GM21423 (cell line): Measurements from ENCODE around the gene MAGI1.

Experiments
- ATAC-seq: cut with Tn5 transposase; IDR thresholded peaks from one replicate; pipeline ENCODE4 v1.9.1; 2021; ENCODE audit warnings: mild to moderate bottlenecking, moderate library complexity; ENCODE audit not compliant: unreplicated experiment

The MAGI1 gene

DNA sequence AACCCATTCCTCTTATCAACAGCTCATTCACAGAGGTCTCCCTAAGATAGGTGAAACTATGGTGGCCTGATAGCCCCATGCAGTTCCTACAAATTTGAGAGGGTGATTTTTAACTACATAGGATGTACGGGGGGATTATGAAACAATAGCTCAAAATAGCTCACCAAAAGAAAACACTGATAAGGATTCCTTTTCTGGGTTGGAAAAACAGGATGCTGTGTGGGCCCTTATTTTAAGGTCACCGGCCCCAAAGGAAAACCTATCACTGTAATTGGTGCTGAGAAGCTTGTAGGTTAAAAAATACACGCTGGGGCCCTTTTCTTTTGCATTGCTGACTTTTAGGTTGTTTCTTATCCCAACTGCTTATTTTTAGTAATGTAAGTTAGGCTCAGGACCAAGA is 627.4 kb downstream of the MAGI1 start:
- ATAC-seq = no peak

DNA sequence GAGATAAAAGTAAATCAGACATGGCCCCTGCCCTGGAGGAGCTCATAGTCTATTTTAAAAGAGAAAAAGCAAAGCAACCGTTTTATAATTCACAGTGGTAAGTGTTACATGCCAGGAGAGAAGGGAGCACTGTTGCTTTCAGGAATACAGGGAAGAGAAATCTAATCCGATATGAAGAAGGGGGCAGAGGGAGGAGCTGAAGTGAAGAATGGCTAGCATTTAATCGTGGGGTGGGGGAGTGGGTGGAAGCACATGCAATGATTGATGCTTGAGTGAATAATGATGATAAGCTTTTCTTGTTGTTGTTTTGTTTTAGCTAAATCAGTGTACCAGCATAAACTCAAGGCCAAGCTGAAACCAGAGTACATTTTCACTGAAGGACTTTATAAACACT is 629.5 kb downstream of the MAGI1 start:
- no peak for ATAC-seq

DNA sequence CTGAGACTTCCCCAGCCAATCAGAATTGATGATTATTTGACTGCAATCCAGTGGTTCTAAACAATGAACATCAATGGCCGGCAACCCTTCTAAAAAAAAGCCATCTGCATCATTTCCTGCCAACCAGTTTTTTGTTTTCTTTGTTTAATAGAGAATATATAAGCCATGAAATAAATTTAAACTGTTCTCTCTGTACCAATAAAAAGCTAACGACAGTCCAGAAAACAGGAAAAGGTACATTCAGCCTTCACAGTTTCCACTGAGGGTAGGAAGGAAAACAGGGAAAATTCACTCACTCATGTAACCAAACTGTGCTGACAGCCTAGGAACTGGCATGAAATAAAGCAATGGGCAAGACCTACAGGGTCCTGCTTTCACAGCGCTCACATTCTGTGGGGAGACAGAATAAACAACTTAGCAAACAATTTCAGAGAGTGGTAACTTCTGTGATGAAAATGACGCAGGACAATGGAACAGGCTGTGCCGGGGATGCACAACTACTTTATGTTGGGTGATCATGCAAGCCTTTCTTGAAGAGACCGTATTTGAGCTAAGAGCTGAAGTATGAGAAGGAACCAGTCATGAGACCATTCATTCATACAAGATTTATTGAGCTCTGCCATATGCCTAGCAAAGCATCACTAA is 630.1 kb downstream of the MAGI1 start:
- ATAC-seq = no peak

DNA sequence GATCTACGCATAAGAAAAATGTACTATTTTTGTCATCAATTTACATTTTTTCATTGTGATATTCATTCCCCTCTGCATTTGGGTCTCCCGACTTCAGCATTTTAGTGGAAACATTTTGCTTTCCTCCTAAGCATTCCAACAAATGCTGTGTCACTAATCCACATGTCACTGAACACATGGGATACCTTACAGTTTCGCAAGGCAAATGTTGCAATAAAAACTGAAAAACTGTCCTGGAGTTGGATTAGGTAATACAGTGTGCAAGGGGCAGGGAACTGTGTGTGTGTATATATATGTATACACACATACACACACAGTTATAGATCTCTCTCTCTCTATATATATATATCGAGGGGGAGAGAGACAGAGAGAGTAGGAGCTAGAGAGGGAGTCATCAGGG is 632.2 kb downstream of the MAGI1 start:
- no peak for ATAC-seq

DNA sequence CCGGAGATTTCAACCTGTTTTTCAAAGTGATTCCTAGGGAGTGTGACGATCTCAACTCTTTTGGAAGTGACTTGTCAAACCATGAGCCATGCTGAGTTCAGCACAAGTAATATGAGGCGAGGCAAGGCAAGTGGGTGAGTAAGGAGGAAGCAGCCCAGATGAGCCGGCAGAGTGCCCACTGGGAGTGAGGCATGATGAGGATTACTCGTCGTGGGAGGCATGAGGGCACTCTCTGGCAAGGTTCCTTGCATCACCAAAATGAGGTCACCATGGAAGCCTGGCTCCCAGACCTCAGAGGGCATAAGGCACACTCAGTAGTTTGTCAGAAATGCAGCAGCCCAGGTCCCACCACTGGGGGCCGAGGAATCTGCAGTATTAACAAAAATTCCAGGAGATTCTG is 636.1 kb downstream of the MAGI1 start:
- ATAC-seq = no peak

DNA sequence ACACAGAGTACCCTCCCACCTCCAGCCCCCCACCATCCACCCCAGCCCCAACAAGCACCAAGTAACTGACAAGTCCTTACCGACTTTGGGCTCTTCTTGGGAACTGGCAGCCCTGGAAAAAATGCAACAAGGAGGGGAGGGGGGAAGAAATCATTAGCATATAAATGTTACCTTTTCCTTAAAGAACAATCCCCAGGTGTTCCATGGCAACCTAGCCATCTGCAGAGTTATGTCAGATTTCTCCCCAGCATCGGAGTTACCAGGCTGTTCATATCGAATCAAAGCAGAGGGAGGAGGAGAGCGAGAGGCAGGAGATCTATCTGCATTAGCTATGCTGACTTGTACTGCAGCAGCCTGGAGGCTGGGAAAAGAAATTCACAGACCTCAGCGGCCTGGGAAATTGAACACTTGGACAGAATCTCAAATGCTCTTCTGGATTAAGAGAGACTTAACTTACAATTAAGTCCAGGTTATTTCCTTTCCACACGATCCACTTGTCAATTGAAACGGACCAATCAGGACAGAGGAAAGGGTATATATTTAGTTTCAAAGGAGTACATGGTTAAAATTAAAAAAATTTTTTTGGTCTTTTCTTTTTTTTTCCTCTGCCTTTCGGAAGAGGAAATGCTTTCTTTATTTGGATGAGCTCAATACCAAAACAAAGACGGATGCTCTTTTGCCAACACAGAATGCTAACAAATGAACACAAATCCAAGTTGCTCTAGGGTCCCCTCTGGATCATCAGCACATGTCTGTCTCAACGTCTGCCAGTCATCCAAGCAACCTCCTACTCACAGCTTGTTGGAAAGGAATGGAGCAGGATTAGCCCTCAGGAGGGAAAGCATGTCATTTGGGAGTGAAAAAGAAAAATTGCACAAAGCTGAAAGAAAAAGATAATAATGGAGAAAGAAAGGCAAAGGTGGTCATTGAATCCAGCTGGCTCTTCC is 637.1 kb downstream of the MAGI1 start:
- ATAC-seq = no peak

DNA sequence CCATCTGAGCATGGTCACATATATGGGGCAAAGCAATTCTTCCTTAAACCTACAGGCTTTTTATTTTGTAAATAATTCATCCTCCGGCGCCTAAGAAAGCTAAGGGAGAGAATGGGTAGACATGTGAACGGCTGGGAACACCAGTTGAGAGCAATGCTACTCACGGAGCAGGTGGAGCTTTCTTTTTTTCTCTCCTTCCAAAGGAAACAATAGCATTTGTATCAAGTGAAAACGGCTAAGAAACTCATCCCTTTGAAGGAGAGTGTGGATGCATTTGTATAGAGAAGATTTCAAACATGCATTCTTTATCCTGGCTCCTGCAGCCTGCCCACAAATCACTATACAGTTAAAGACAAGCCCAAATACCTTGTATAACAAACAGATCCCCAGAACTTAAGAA is 637.8 kb downstream of the MAGI1 start:
- no peak for ATAC-seq

DNA sequence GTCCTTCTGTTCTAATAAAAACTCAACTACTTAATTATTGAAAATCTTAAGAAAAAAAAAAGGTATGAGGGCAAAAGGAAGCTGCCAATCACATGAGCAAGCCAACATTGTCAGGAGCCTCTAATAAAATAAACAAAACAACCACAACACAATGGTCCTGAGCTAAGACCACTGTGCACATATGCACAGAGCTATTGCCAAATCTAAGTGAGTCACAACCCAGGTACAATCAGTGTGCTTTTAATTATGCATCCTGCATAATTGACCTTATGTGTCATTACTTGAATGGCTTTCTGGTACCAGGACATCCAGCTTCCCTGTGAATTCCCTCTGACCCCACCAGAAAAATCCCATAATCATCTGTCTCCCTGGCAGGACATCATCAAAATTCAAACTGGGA is 639.8 kb downstream of the MAGI1 start:
- no peak for ATAC-seq

DNA sequence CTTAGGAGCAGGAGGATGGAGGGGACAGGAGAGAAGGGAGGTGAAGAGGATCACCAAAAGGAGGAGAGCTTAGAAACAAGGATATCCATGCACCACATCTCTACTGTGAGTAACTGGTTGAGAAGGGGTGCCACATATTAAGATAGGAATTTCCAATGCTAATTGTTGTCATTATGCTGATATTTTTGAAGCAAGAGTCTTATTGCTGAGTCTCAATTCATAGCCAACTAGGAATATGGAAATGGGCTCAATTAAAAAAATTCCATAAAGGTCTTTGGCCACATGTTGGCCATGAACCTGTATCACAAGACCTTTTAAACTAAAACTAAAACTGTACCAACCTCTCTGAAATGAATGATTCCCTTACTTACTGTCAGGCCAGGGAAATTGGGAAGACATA is 642.6 kb downstream of the MAGI1 start:
- ATAC-seq = no peak

DNA sequence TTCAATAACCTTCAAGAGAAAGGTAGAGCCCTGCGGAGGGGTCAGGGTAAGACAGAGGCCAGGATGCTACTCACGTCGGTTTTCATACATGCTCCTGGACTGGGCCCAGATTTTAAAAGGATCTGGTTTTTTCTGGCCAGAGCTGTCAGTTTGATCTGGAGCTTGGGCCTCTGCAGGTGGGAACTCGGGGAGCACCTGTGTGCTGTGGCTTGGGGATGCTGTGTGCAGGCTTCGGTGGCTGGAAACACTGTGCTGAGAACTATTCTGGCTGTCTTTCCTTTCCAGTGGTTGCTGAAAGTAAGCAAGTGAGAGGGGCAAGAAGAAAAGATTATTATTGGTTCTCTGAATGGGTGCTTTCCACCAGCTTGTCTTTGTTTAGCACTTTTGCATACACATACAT is 647.6 kb downstream of the MAGI1 start:
- ATAC-seq = no peak

DNA sequence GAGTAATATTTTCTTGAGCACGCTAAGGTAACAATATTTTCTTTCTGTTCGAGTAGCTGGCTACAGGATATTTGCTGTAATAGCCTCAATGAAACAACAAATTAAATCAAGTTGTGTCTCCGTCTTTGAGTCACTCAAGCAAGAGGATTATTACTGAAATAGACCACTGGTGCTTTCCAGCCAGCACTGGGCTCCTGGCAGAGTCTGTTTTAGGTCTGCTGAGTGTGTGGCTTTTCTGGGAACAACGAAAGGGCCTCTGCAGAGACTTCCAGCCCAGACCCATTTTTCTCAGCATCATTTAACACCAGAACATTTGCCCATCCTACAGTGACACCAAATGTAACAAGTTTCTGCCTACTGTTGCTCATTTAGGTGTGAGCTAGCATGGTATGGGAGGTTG is 652.9 kb downstream of the MAGI1 start:
- no peak for ATAC-seq

DNA sequence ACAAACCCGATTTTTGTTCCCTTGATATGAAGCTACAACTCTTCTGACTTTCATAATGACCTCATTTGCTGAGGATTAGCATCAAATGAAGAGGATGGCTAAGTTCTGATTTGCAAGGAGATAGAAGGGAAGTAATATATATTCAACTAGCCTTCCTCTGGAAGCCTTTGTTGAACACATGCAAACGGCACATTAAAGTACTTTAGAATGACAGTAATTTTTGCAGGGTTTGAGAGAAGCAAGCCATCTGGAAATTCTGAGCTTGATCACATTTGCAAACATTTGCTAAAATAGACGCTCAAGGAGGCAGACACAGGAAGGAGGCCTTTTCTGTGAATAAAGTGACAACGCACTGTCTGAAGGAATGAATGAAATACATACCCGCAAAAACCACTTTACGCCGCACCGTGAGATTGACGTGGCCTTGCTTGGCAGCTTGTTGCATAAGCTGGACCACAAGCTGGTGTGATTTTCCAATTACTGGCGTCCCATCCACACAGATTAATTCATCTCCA is 657.2 kb downstream of the MAGI1 start:
- ATAC-seq = no peak

DNA sequence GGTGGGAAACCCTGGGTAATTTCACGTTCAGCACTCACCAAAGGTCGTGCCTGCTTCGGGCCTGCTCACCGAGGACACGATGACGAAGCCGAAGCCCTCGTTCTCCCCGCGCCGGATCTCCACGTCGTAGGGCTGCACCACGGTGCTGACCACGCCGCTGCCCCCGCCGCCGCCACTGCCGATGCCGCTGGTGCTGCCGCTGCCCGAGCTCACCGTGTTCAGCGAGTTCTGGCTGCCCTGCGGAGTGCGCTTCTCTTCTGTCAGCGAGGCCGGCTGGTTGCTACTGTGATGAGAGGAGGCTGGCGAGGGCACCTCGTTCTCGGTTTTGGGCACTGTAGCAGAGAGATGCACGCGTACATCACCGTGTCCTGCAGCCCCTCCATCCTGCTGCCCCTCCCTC is 659.5 kb downstream of the MAGI1 start:
- no peak for ATAC-seq

DNA sequence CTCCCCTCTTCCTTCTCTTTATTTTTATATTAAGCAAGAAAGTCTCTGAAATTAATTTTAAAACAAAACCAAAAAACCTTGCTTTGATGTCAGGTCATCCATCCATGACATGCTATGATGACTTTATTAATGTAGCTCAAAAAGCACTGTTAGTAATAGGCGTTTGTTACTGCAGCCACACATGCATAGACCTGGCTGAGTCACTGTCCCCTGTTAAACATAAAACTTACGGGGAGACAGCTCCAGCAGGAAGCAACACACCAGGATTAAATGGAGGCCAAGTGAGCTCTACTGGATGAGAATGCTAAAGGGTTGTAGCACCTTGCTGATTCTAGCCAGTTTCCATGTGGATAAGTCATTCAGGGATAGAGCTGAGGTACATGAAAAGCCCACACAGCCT is 661.1 kb downstream of the MAGI1 start:
- no peak for ATAC-seq

DNA sequence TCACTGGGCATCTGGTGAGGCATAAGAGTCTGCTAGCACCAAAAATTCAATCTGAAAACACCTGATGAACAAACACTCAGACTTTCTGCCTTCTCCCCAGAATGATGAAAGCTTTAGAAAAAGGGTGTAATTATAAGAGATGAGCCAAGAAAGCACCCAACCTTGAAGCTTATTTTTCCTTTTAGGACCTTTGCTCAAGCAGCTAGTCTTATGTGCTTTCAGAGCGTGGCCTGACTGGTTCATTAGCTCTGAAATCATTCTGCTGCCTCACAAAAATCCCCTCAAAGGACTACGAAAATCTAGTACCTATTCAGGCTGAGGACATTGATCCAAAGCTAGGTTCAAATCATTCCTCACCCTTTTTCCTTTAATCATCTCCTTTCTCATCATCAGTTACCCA is 662.3 kb downstream of the MAGI1 start:
- no peak for ATAC-seq

DNA sequence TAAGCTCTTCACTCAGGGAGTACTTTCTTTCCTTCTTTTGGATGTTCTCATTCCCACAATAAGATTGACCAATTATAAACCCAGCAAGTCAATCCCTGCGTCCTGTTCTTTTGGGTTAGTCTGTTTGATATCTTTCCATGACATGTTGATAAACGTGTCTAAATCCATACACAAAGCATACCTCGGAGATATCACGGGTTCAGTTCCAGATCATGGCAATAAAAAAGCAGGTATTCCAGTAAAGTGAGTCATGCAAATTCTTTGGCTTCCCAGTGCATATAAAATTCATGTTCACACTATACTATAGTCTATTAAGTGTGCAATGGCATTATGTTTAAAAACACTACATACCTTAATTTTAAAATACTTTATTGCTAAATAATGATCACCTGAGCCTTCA is 667.7 kb downstream of the MAGI1 start:
- ATAC-seq = no peak

DNA sequence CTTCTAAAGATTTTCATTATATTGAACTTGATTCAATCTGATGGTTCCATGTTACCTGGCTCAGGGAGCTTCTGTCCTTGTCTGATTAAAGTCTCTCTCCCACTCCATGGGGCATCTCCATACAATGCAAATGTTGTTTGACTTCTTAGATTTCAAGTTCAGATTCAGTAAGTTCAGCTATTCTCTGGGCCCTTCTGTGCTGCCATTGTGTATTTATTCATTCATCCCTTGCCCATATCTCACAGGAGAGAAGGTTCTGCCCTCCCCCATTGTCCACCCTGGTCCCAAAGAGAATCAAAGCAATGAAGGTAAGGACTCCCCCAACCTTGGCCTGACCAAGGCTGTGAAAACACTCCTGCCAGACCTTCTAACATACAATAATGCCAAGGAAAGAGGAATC is 669.9 kb downstream of the MAGI1 start:
- ATAC-seq = no peak

DNA sequence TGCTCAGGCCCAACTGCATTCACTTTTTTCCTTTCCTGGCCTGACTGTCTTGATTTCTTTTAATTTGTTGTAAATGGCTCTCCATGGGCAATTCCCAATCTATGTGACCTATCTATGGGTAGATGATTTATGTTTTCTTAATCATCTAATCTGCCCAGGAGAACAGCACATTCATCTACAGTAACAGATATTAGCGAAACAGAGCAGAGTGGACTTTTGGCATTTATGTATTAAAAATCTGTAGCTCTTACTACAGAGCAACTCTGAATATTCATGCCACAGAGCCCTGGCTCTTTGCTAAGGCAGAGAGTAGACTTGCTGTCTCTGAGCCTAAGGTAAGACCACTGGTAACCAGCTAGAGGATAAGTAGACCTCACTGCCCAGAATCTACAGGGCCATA is 676.0 kb downstream of the MAGI1 start:
- ATAC-seq = no peak

DNA sequence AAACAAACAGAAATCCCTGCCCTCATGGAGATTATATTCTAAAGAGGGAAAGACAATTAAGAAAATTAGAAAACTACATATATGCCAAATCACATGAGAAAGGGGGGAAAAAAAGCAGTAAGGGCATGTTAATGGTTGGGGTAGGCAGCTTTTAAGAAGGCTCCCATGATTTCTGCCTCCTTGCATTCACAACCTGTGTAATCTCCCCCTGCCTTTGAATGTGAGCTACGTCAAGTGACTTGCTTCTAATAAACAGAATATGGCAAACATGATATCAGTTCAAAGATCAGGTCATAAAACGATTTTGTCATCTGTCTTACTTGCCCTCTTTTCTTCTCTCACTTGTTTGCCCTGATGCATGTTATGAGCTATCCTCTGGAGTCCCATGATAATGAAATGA is 677.3 kb downstream of the MAGI1 start:
- ATAC-seq = no peak

DNA sequence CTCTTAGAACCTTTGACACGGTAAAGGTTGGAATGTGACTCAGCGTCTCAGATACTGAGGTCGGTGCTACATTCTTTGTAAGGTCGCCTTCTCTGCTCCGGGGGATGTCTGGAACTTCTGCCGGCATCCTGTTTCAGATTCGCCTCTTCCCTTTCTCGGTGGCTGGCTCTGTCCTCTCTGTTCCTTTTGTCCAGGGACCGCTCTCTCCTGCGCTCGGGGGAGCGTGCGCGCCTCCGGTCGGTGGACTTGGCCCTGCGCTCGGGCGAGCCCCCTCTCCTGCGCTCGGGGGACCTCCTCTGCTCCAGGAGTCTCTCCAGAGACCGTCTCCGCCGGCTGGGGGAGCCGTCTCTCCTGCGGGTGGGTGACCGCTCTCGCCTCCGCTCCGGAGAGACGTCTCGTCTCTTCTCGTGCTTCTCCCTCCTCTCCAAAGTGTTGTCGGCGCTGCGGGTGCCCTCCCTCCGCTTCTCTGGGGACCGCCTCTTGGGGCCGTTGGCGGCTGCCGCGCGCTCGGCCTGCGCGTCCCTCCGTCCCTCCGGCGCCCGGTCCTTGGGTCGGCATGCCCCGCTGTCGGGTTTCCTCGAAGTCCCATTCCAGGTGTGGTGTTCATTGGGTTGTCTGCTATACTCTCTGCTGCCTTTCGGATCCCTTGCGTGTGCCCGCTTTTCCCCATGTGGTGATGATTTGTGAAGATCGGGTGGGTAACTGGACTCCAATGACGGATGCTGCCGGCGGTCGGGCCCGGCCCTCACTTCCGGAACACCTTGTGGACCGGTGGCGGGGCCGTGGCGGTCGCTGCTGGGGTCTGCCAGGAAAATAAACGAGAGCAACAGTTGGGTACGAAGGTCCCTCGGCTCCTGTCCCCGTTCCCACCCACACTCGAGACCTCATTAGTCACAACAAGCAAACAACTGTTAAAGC is 682.1 kb downstream of the MAGI1 start:
- ATAC-seq = no peak

DNA sequence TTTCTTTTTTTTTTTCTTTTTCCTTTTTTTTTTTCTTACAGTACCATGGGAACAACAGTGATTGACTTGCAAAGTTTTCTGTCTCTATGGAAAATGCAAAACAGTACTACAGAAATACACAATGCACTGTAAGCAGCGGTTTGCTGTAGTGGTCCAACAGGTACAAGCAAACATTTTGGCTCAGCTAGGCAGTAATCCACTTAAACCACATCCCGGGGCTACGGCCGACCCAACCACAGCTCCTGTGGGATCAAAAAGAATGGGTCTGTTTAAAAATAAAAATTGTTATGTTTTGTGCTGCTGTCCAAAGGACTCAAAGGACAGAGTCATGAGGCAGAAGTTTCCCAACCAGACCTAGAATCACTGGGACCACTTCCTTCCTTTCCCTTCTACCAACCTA is 683.8 kb downstream of the MAGI1 start:
- no peak for ATAC-seq
